Lower lobe of right lung (tissue), 2 donors: Measurements from ENCODE around the gene RAB8B. TPM values are rescaled to one million over a fixed set of nuclear protein-coding genes. Genes with fewer than 3 reads are reported as not detected.
"Not testable (repeated sequence)": the region's sequence is repeated elsewhere in the genome, so short reads cannot be mapped to it uniquely, and the experiment has no call there.

Experiments
- ATAC-seq, 2 donors: fragments of 200-7000 bp; cut with Tn5 transposase; one replicate each; pipeline ENCODE4 v1.9.1; 2020 to 2022; ENCODE audit warnings: mild to moderate bottlenecking in 2 of 2, moderate library complexity in 2 of 2
- DNase-seq: peaks from one replicate; pipeline ENCODE4 v3.0.0-alpha.2; 2020
- H3K27ac ChIP-seq: fragments of 200-600 bp; one replicate; pipeline ENCODE4 v1.8.0; 2022
- H3K27me3 ChIP-seq: fragments of 200-600 bp; one replicate; pipeline ENCODE4 v1.8.0; 2022; ENCODE audit warnings: low read depth
- H3K36me3 ChIP-seq: fragments of 200-600 bp; one replicate; pipeline ENCODE4 v1.8.0; 2022; ENCODE audit warnings: mild to moderate bottlenecking
- H3K4me1 ChIP-seq: fragments of 200-600 bp; one replicate; pipeline ENCODE4 v1.8.0; 2022
- H3K4me3 ChIP-seq: fragments of 200-600 bp; one replicate; pipeline ENCODE4 v1.8.0; 2022; ENCODE audit warnings: mild to moderate bottlenecking
- H3K9me3 ChIP-seq: fragments of 200-600 bp; one replicate; pipeline ENCODE4 v1.8.0; 2022
- intact Hi-C: fragments of 100-400 bp; cut with DNase I; formaldehyde crosslinking; loops from one replicate; pipeline ENCODE4 v1.11.0; 2022
- total RNA-seq: library from RNA; stranded (reverse); fragmentation: NEBNext Ultra II Directional; extraction: Animal tissue kit (Norgen Biotek cat#: 25700); gene quantifications from one replicate; pipeline ENCODE4 v1.2.1, GENCODE V29; 2021
- TF ChIP-seq, protein P1 (sequence below): fragments of 200-600 bp; IDR thresholded peaks from one replicate; pipeline ENCODE4 v1.8.0; 2022; ENCODE audit warnings: antibody characterized with exemption, mild to moderate bottlenecking
- donor health status: DM: no; HTN: yes; CAD: no; lungs with severe emphysema.

The RAB8B gene
- total RNA-seq, 1 donor from 2014 or later, result 72.7 TPM

- Histone ChIP-seq H3K9me3 (no peaks in the 10 kb centered on the region), H3K27ac (peak overlapping the region; percentile 67), H3K27me3 (no peaks in the 10 kb centered on the region), H3K36me3 (no peaks in the 10 kb centered on the region), H3K4me3 (no peak overlapping the region), H3K4me1 (peaks cover 83% of the 10 kb centered on the region)
- DNase-seq (peak; percentile 59), ATAC-seq (peak; percentile 89 to 93)
- TF ChIP-seq, protein P1, sequence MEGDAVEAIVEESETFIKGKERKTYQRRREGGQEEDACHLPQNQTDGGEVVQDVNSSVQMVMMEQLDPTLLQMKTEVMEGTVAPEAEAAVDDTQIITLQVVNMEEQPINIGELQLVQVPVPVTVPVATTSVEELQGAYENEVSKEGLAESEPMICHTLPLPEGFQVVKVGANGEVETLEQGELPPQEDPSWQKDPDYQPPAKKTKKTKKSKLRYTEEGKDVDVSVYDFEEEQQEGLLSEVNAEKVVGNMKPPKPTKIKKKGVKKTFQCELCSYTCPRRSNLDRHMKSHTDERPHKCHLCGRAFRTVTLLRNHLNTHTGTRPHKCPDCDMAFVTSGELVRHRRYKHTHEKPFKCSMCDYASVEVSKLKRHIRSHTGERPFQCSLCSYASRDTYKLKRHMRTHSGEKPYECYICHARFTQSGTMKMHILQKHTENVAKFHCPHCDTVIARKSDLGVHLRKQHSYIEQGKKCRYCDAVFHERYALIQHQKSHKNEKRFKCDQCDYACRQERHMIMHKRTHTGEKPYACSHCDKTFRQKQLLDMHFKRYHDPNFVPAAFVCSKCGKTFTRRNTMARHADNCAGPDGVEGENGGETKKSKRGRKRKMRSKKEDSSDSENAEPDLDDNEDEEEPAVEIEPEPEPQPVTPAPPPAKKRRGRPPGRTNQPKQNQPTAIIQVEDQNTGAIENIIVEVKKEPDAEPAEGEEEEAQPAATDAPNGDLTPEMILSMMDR, result no peak
- intact Hi-C loops, result no loop called here
These were observed 45.1 kb downstream of the RAB8B start for GRCh38 chr15:63234451-63234870.

- H3K4me3 ChIP-seq, result no peak overlapping the region
- H3K4me1 ChIP-seq, result peaks cover 98% of the 10 kb centered on the region
- H3K27ac ChIP-seq, result no peak overlapping the region
- H3K27me3 ChIP-seq, result no peaks in the 10 kb centered on the region
- intact Hi-C loops, result no loop called here
- no peak for ATAC-seq
- TF ChIP-seq, protein P1, result no peak
- H3K9me3 ChIP-seq, result no peaks in the 10 kb centered on the region
- DNase-seq, result no peak
- H3K36me3 ChIP-seq, result no peaks in the 10 kb centered on the region
These were observed 46.9 kb downstream of the RAB8B start for GRCh38 chr15:63236272-63236671.

- H3K4me3 ChIP-seq, H3K36me3 ChIP-seq, DNase-seq, H3K9me3 ChIP-seq, H3K27me3 ChIP-seq, H3K27ac ChIP-seq, intact Hi-C loops, ATAC-seq: not testable (repeated sequence)
- peaks cover 93% of the 10 kb centered on the region for H3K4me1 ChIP-seq
These were observed 47.7 kb downstream of the RAB8B start for GRCh38 chr15:63237086-63237485.

- H3K27me3 ChIP-seq, result no peaks in the 10 kb centered on the region
- no peaks in the 10 kb centered on the region for H3K9me3 ChIP-seq
- no peak overlapping the region for H3K27ac ChIP-seq
- ATAC-seq (no peak), DNase-seq (no peak)
- TF ChIP-seq, protein P1, result no peak
- no peak overlapping the region for H3K4me3 ChIP-seq
- H3K4me1 ChIP-seq, result peaks cover 82% of the 10 kb centered on the region
- no peaks in the 10 kb centered on the region for H3K36me3 ChIP-seq
- intact Hi-C loops, result no loop called here
These were observed 48.8 kb downstream of the RAB8B start for GRCh38 chr15:63238171-63238570.

GRCh38 chr15:63238796-63239195, 49.4 kb downstream of the RAB8B start:
- peaks cover 80% of the 10 kb centered on the region for H3K4me1 ChIP-seq

DNA sequence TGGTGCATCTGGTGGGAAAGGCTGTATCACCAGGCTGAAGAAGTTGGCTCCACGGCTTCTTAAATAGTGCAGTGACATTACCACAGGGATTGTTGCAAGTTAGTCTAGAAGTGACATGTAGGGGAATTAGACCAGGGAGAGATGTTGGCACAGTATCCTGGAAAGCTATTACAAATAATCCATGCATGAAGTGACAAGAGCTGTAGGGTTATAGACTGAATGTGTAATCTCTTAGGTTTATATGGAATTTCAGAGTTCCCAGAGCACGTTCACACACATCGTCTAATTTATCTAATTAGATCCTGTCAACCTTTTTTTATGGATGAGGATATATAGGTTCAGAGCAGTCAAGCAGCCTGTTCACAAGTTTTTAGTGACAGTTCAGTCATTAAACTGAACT, 50.7 kb downstream of the RAB8B start:
- TF ChIP-seq, protein P1, result no peak
- peaks cover 80% of the 10 kb centered on the region for H3K4me1 ChIP-seq
- no peak for ATAC-seq

More at GRCh38 chr15:63238796-63239195, 49.4 kb downstream of the RAB8B start:
- Histone ChIP-seq H3K27me3 (no peaks in the 10 kb centered on the region), H3K36me3 (no peaks in the 10 kb centered on the region), H3K9me3 (no peaks in the 10 kb centered on the region), H3K27ac (no peak overlapping the region), H3K4me3 (no peak overlapping the region)
- TF ChIP-seq, protein P1, result no peak
- intact Hi-C loops, result no loop called here
- DNase-seq (no peak), ATAC-seq (no peak)

More for the DNA sequence above, 50.7 kb downstream of the RAB8B start:
- no peak overlapping the region for H3K4me3 ChIP-seq
- H3K36me3 ChIP-seq, result peaks cover 2% of the 10 kb centered on the region
- no peak overlapping the region for H3K27ac ChIP-seq
- DNase-seq, result no peak
- H3K9me3 ChIP-seq, result no peaks in the 10 kb centered on the region
- H3K27me3 ChIP-seq, result no peaks in the 10 kb centered on the region
- intact Hi-C loops, result no loop called here
